Measurements from ENCODE around the gene REXO5.

GRCh38 chr16:20761175-20761574 lies 45.2 kb upstream of the REXO5 start:
- TF ChIP-seq POLR2A (IDR thresholded peaks at IDR 0.05) (no peak), POLR2AphosphoS5 (IDR thresholded peaks at IDR 0.05) (no peak)
